Measurements from ENCODE around the gene RNF166. TPM values are rescaled to one million over a fixed set of nuclear protein-coding genes. Genes with fewer than 3 reads are reported as not detected.

The RNF166 gene
- total RNA-seq, 1 experiment from 2014 or later, result 19.8 TPM

GRCh38 chr16:88649195-88649923, 56.8 kb downstream of the RNF166 start:
- Histone ChIP-seq H3K27ac (ENCODE audit: low read length) (no peak overlapping the region; the same call in 1 of the 2 replicates), H3K4me1 (ENCODE audit: control insufficient read depth, insufficient read depth, low read length) (peaks cover 14% of the 10 kb centered on the region), H3K4me3 (ENCODE audit: low read depth in 2 of 2, low read length in 2 of 2) (peak overlapping the region; percentile 62 to 70), H3K27me3 (ENCODE audit: control insufficient read depth, insufficient read depth, low read length) (no peaks in the 10 kb centered on the region), H3K9me3 (ENCODE audit: control insufficient read depth, insufficient read depth, low read depth, low read length) (no peaks in the 10 kb centered on the region), H3K36me3 (ENCODE audit: control insufficient read depth, insufficient read depth, low read length) (peaks cover 6% of the 10 kb centered on the region; the same call in 1 of the 2 replicates)
- no TSS peak for BruUV-seq (replicated peaks)
- POLR2A ChIA-PET, result no interaction called here
- no peak for DNase-seq (ENCODE audit: low read depth, low spot score)
- intact Hi-C loops (cut with micrococcal nuclease; ENCODE audit: unreplicated experiment) (no loop called here), in situ Hi-C loops (cut with HindIII; ENCODE audit: low pct_unique_long_range_greater_than_20kb, low sequenced_read_pairs) (no loop called here)
- TF ChIP-seq SIN3A (IDR thresholded peaks at IDR 0.05; ENCODE audit: borderline replicate concordance, insufficient read depth, low read depth, low read length), result no peak
- no peak for TF ChIP-seq REST (IDR thresholded peaks at IDR 0.05; ENCODE audit: insufficient read depth in 1 of 2, low read depth in 2 of 2, low read length in 1 of 2)
- TF ChIP-seq, protein P1, sequence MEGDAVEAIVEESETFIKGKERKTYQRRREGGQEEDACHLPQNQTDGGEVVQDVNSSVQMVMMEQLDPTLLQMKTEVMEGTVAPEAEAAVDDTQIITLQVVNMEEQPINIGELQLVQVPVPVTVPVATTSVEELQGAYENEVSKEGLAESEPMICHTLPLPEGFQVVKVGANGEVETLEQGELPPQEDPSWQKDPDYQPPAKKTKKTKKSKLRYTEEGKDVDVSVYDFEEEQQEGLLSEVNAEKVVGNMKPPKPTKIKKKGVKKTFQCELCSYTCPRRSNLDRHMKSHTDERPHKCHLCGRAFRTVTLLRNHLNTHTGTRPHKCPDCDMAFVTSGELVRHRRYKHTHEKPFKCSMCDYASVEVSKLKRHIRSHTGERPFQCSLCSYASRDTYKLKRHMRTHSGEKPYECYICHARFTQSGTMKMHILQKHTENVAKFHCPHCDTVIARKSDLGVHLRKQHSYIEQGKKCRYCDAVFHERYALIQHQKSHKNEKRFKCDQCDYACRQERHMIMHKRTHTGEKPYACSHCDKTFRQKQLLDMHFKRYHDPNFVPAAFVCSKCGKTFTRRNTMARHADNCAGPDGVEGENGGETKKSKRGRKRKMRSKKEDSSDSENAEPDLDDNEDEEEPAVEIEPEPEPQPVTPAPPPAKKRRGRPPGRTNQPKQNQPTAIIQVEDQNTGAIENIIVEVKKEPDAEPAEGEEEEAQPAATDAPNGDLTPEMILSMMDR (IDR thresholded peaks at IDR 0.05), result no peak
- TF ChIP-seq POLR2AphosphoS5 (IDR thresholded peaks at IDR 0.05; ENCODE audit: low read depth, low read length), result no peak
- TF ChIP-seq TCF7L2 (IDR thresholded peaks at IDR 0.05; ENCODE audit: low read depth, low read length), result no peak
- CTCF ChIA-PET, result interaction anchor here (0.6 kb wide), 2 partner anchors 28 to 38 kb away, joined by 4 to 8 read pairs; no protein-coding TSS in a partner anchor
- ATAC-seq, result no peak; the same call in 1 of the 2 replicates

DNA sequence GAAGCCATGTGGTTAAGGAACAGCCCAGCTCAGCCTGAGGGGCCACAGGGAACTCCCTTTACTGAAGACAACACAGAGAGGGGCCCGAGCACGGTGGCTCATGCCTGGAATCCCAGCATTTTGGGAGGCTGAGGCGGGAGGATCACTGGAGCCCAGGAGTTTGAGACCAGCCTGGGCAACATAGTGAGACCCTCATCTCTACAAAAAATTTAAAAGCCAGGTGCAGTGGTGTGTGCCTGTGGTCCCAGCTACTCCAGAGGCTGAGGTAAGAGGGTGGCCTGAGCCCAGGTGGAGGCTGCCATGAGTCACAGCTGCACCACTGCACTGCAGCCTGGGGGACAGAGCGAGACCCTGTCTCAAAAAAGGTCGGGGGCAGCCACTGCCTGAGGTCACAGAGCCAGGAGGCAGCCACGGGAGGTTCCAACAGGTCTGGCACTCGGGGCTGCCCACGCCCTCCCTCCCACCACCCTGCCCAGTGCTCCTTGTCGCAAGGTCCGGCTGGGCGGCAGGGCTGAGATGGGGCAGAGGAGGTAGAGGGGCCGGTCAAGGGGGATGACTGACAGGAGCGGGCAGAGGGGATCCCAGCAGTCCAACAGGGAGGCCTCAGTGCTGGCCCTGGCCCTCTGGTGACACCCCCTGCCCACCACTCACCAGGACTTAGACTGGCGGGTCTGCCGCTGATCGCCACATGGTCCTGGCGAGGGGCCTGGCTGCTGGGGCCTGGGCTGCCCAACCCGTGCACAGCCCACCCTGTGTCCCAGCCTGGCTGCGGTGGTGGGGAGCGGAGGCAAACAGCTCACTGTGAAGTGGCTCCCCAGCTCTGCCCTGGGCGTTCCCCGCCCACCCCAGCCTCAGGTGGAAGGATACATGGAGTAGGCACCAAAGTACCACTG, 58.8 kb downstream of the RNF166 start:
- ChIA-PET CTCF (no interaction called here), POLR2A (no interaction called here)
- no peak overlapping the region for H3K27ac ChIP-seq (ENCODE audit: low read length)
- H3K9me3 ChIP-seq (ENCODE audit: control insufficient read depth, insufficient read depth, low read depth, low read length), result no peaks in the 10 kb centered on the region
- H3K27me3 ChIP-seq (ENCODE audit: control insufficient read depth, insufficient read depth, low read length), result no peaks in the 10 kb centered on the region
- DNase-seq (ENCODE audit: low read depth, low spot score), result no peak
- in situ Hi-C loops (cut with HindIII; ENCODE audit: low pct_unique_long_range_greater_than_20kb, low sequenced_read_pairs), result no loop called here
- no peak overlapping the region for H3K4me3 ChIP-seq (ENCODE audit: low read depth in 2 of 2, low read length in 2 of 2)
- no TSS peak for BruUV-seq (replicated peaks)
- no peak for ATAC-seq
- H3K36me3 ChIP-seq (ENCODE audit: control insufficient read depth, insufficient read depth, low read length), result peaks cover 6% of the 10 kb centered on the region; the same call in 1 of the 2 replicates
- H3K4me1 ChIP-seq (ENCODE audit: control insufficient read depth, insufficient read depth, low read length), result peaks cover 14% of the 10 kb centered on the region
- TF ChIP-seq TCF7L2 (IDR thresholded peaks at IDR 0.05; ENCODE audit: low read depth, low read length) (no peak), REST (IDR thresholded peaks at IDR 0.05; ENCODE audit: insufficient read depth in 1 of 2, low read depth in 2 of 2, low read length in 1 of 2) (no peak), SIN3A (IDR thresholded peaks at IDR 0.05; ENCODE audit: borderline replicate concordance, insufficient read depth, low read depth, low read length) (no peak), POLR2AphosphoS5 (IDR thresholded peaks at IDR 0.05; ENCODE audit: low read depth, low read length) (no peak)
- TF ChIP-seq, protein P1 (IDR thresholded peaks at IDR 0.05), result no peak
- intact Hi-C loops (cut with micrococcal nuclease; ENCODE audit: unreplicated experiment), result no loop called here
